HL-60 (cell line): Measurements from ENCODE around the gene KCNV2.
A peak's percentile ranks its signal among the peaks of the same experiment; 100 is the strongest.

Experiments used
- GABPA ChIP-seq: IDR thresholded peaks from 2 replicates; pipeline ENCODE4 v1.6.1; 2012; ENCODE audit warnings: low read depth
- POLR2AphosphoS5 ChIP-seq: IDR thresholded peaks from 2 replicates; pipeline ENCODE4 v1.6.1; 2012; ENCODE audit warnings: low read depth
- SPI1 ChIP-seq: IDR thresholded peaks from 2 replicates; pipeline ENCODE4 v1.6.1; 2012; ENCODE audit warnings: low read depth, mild to moderate bottlenecking, borderline replicate concordance
- TF ChIP-seq, protein P1 (sequence below): IDR thresholded peaks from one replicate; pipeline ENCODE4 v1.5.1; 2011; ENCODE audit warnings: low read length, control low read depth, inconsistent platforms; ENCODE audit not compliant: insufficient read depth
- TF ChIP-seq, protein P2 (sequence below): IDR thresholded peaks from 2 replicates; pipeline ENCODE4 v1.6.1; 2012; ENCODE audit warnings: low read depth; ENCODE audit not compliant: insufficient replicate concordance

DNA sequence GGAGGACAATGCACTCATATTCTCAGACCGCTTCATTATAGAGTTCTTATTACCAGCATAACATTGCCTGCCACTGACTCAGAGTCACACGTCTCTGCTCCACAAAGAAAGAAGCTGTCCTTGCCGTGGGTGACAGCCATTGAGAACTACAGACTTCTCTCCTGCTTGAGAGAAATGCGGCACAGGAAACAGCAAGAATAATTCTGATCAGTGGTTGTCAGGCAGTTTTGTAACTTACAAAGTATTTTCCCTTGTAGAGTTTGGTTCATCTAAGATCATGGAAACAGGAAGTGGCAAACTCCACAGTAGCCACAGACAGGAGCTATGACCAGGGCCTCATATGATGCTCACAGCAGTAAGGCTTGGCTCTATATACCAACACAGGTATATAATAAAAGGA is 47.0 kb downstream of the KCNV2 start:
- TF ChIP-seq, protein P1, sequence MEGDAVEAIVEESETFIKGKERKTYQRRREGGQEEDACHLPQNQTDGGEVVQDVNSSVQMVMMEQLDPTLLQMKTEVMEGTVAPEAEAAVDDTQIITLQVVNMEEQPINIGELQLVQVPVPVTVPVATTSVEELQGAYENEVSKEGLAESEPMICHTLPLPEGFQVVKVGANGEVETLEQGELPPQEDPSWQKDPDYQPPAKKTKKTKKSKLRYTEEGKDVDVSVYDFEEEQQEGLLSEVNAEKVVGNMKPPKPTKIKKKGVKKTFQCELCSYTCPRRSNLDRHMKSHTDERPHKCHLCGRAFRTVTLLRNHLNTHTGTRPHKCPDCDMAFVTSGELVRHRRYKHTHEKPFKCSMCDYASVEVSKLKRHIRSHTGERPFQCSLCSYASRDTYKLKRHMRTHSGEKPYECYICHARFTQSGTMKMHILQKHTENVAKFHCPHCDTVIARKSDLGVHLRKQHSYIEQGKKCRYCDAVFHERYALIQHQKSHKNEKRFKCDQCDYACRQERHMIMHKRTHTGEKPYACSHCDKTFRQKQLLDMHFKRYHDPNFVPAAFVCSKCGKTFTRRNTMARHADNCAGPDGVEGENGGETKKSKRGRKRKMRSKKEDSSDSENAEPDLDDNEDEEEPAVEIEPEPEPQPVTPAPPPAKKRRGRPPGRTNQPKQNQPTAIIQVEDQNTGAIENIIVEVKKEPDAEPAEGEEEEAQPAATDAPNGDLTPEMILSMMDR = no peak
- TF ChIP-seq POLR2AphosphoS5 = peak; percentile 58
- peak; percentile 96 for TF ChIP-seq SPI1
- TF ChIP-seq, protein P2, sequence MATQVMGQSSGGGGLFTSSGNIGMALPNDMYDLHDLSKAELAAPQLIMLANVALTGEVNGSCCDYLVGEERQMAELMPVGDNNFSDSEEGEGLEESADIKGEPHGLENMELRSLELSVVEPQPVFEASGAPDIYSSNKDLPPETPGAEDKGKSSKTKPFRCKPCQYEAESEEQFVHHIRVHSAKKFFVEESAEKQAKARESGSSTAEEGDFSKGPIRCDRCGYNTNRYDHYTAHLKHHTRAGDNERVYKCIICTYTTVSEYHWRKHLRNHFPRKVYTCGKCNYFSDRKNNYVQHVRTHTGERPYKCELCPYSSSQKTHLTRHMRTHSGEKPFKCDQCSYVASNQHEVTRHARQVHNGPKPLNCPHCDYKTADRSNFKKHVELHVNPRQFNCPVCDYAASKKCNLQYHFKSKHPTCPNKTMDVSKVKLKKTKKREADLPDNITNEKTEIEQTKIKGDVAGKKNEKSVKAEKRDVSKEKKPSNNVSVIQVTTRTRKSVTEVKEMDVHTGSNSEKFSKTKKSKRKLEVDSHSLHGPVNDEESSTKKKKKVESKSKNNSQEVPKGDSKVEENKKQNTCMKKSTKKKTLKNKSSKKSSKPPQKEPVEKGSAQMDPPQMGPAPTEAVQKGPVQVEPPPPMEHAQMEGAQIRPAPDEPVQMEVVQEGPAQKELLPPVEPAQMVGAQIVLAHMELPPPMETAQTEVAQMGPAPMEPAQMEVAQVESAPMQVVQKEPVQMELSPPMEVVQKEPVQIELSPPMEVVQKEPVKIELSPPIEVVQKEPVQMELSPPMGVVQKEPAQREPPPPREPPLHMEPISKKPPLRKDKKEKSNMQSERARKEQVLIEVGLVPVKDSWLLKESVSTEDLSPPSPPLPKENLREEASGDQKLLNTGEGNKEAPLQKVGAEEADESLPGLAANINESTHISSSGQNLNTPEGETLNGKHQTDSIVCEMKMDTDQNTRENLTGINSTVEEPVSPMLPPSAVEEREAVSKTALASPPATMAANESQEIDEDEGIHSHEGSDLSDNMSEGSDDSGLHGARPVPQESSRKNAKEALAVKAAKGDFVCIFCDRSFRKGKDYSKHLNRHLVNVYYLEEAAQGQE = no peak
- no peak for TF ChIP-seq GABPA
